ENCODE measurements around the gene KIAA0586.

DNA sequence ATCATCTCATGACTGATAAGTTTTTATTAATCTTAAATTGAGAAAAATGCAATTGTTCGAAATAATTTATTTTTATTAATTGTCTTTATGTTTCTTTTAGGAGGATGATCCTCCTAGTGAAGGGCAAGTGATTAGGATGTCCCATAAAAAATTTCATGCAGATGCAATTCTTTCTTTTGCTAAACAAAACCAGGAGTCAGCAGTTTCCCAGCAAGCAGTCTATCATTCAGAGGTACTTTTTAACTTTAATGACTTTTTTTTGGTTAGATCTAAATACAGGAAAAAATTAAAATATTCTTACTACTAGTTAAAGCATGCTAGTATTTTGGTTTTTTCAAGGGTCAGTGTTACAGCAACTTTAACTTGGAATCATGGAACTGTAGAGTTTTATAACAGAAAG, 64.5 kb downstream of the KIAA0586 start:
- TF ChIP-seq CTCF (IDR thresholded peaks at IDR 0.05) (no peak), POLR2AphosphoS5 (IDR thresholded peaks at IDR 0.05; ENCODE audit: insufficient read depth in 1 of 2, low read depth in 1 of 2) (no peak), POLR2A (IDR thresholded peaks at IDR 0.05) (no peak)

All from vagina (tissue), 2 donors.